HG02970 (cell line): ENCODE data around the gene ABTB2.

Source experiments
- ATAC-seq: cut with Tn5 transposase; IDR thresholded peaks from one replicate; pipeline ENCODE4 v1.9.1; 2021; ENCODE audit warnings: mild to moderate bottlenecking, moderate library complexity, moderate number of reproducible peaks; ENCODE audit not compliant: unreplicated experiment, low FRiP score

The ABTB2 gene

DNA sequence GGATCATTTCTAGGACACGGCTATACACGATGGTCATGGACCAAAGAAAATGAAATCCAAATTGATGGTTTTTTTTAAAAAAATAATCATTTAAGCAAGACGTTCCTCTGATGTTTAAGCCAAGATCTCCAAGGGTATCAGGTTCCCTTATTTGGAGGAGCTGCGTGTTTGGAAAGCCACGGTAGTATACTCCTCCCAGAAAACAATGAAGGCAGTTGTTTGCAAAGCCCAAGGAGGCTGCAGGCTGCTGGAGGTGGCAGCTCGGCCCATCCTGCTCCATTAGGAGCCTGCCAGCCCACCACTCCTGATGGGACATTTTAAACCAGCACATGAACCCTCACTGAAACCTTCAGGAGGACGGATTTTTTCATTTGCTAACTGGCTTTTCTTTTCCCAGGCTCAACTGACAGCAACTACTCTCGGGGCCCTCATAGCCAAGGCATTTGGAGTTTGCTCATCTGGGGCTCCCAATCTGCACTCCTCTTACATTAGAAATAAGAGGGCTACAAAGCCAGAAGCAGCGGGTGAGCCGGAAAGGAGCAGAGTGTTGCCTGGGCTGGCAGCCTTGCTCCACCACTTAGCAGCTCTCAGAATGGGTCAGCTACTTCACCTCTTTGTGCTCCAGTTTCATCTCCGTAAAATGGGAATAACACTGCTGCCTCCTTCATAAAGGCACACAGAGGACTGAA is 58.4 kb downstream of the ABTB2 start:
- no peak for ATAC-seq

DNA sequence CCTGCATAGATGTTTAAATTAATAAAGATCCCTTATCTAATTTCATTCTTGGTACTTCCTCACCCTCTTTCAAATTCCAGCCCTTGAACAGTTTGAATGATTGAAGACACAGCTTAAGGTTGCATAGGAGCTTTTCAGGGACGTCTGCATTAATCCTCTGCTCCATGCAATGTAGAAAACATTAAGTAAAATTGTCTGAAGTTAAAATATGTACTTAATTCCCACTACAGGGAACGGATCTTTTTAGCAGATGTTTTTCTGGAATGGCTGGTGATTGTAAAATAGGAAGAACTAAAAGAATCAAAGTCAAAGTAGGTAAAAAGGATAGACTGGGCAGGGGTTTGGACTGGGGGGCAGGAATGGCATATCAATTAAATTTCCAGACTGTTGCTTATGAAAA is 58.9 kb downstream of the ABTB2 start:
- no peak for ATAC-seq

- no peak for ATAC-seq
Measured at GRCh38 chr11:34296412-34296811, 61.4 kb downstream of the ABTB2 start.

DNA sequence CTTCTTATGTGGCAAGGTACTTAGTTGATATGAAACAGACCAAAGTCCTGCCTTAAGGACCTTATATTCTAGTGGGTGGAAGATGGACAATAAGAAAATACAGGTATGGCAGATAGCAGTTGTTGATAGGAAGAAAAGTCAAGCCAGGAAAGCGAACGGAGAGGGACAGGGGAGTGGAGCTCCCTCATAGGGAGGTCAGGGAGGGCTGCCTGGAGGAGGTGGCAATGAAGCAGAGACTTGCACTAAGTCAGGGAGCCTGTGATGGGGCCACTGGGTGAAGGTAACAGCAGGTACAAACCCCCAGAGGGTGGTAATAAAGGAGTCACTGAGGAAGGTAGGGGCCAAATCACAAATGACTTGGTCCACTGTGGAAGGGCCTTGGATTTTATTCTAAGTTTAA is 65.3 kb downstream of the ABTB2 start:
- ATAC-seq, result no peak

GRCh38 chr11:34292111-34292510 is 65.7 kb downstream of the ABTB2 start:
- no peak for ATAC-seq

DNA sequence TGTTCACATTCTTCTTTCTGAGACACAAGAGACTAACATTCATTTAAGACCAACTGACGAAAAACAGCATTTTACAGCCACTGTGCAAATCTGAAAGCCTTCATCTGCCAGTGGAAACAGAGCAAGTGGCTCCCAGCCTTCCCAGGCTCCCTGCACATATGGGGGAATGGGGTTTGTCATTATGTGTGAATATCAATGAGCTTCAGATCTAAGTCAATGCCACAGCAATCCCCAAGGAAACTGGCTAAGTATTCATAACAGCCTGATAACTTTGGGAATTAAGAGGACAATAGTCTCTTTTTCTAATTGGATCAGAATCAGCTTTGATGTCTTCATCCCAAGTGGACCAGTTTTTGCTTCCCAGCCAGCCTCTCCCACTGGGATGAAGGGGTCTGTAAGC is 66.9 kb downstream of the ABTB2 start:
- no peak for ATAC-seq

- ATAC-seq, result no peak
Measured at GRCh38 chr11:34288492-34288891, 69.3 kb downstream of the ABTB2 start.

DNA sequence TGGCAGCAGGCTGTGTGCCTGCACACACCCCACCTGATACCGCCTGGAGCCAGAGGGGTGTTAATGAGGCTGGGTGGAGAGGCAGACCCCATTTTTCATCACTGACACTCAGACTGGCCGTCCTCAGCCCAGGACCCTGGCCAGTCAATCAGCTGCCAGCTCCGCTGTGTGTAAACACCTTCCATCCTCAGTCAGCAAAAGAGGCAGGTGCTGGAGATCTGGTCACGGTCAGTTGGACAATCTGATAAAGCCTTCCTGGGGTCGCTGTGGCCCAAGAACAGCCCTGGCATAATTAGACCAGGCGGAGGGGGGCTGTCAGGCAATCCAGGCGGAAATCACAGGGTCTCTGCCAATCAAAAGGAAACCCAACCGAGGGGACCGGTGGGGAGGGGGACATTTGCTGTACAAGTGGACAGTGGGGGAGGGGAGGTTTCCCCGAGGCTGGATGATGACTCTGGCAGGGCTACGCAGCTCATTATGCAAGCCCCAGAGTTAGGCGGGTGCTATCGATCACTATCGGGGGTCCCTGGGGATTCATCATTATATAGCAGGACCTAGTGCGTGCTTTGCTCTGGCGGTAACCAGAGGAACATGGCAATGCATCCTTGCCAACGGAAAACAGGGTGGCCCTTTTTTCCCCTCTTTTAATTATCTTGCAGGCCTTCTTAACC is 72.9 kb downstream of the ABTB2 start:
- no peak for ATAC-seq

DNA sequence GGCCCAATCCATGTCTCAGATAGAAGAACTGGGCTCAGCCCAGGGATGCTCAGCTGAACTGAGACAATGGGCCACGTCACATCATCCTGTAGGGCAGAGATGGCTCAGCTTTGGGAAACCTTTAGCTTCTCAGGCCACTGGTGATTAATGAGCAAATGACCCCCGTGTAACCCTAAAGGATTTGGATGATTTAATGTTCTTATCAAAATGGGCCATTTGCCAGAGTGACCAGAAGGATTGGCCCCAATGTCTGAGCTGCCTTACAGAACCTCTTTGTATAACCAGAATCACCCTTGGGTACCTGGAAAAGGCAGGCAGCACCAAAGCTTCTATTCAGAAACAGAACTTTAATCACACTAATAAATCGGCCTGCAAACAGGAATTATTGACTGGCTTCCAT is 73.7 kb downstream of the ABTB2 start:
- no peak for ATAC-seq

DNA sequence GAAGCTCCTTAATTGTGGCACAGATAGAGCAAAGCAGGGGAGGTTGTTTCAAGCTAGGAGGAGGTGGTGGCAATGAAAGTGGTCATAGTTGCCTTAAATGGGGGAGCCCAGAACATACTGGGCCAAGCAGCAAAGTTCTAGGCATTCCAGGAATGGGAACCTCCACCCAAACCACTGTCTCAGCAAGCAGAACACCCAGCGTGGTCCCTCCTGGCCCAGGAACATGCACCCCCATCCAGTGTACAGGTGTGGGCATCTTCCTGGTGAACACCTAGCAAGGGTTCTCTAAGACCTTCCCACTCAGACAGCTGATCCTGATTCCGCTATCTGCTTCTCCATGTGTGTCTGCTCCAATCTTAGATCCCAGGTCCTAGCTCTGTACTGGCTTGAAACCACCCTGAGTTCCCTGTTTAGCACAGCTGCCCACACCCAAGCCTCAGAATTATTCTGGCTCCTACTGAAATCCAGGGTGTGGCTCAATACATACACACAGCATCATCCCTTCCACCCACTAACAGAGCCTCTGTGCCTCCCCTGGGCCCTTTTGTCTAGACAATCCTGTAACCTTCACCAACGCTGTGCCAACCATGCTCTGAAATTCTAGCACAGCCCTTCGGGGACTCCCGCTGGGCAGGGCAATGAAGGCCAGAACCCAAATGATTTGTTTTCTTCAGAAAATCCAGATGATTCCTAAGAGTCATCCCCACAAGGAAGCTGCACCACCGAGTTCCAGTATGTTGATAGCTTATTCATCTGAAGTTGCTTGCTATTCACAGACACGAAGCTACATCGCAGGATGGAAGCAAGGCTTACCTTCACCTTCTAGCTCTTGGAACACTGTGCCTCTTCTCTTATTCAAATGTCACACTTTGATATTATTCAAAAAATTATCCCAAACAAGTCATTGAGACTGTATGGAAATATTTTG is 76.6 kb downstream of the ABTB2 start:
- no peak for ATAC-seq

- no peak for ATAC-seq
Measured at GRCh38 chr11:34278693-34279297, 79.0 kb downstream of the ABTB2 start.

- no peak for ATAC-seq
Measured at GRCh38 chr11:34278175-34278574, 79.6 kb downstream of the ABTB2 start.

- ATAC-seq, result no peak
Measured at GRCh38 chr11:34277171-34277570, 80.6 kb downstream of the ABTB2 start.

DNA sequence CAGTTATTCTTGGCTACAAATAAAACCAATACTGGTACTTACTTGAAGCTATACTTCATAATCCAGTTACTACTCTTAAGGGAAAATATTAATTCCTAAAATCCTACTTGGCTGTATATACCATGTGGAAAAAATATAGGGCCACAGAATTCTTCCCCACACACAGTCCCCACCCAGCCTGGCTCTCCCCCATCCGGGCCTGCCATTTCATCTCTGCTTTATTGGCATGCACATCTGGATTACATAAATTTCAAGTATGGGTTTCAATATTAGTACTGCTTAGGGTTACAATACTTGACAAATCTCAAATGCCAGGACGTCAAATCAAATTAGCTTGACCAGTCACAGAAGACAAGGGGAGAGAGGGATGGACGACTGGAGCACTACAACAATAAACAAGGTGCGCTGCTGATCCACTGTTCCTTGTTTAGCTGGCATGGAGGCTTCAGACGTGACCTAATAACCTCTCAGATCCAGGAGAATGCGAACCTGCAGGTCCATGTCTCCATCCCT is 81.4 kb downstream of the ABTB2 start:
- ATAC-seq, result no peak

DNA sequence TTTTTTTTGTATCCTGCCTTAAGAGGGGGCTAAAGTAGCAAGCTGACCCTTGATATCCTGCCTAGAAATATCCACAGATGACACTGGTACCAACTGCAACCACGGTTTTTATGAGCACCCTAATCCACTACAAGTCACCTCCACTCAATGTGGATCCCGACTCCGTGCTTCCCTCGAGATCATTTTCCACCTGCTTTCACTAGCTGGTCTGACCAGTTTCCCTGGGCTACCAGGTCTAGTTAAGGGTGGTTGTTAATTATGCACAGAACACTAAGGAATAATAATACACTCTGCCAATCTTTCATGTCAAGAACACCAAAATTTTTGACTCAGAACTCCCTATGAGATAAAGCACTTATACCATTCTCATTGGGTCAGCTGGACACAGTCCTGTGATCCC is 82.3 kb downstream of the ABTB2 start:
- no peak for ATAC-seq

GRCh38 chr11:34274712-34275398 is 83.0 kb downstream of the ABTB2 start:
- ATAC-seq, result no peak

DNA sequence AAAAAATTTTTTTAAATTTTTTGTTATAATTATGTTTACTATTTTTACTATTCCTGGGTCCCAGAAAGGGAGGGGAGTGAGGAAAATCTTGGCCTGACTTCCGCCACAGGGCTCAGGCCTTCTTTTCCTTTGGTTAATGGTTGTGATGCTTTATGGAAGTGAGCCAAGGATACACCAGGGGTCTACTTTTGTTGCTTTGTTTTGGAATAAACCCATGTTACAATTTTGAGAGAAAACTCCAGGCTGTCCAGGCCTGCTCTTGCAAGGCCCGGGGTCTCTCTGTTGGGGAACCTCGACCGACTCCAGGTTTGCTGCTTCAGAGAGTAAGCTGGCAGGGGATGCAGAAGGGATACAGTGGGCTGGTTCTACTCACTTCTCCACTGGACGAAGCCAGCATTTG is 84.7 kb downstream of the ABTB2 start:
- no peak for ATAC-seq

GRCh38 chr11:34271727-34272126 is 86.1 kb downstream of the ABTB2 start:
- no peak for ATAC-seq

GRCh38 chr11:34270711-34271110 is 87.1 kb downstream of the ABTB2 start:
- no peak for ATAC-seq

GRCh38 chr11:34269694-34270245 is 88.0 kb downstream of the ABTB2 start:
- no peak for ATAC-seq
